Astrocyte (in vitro differentiated cells and primary cell): ENCODE results near the gene THRAP3. TPM values are rescaled to one million over a fixed set of nuclear protein-coding genes. Genes with fewer than 3 reads are reported as not detected.

ENCODE experiments used
- DNase-seq: peaks from one replicate; pipeline ENCODE4 v3.0.0-alpha.2; 2010; ENCODE audit warnings: low read depth
- FAIRE-seq: peaks from 2 replicates; lab custom pipeline; 2011; peaks lifted over from hg19 to GRCh38; lab: Jason Lieb, UNC
- H2AFZ ChIP-seq: 2 replicates; pipeline ENCODE4 v1.6.0; 2012; ENCODE audit warnings: low read depth, low read length, inconsistent platforms
- H3K27ac ChIP-seq: 2 replicates; pipeline ENCODE4 v1.5.1; 2011; ENCODE audit warnings: low read depth, low read length, inconsistent platforms
- H3K27me3 ChIP-seq: 2 replicates; pipeline ENCODE4 v1.6.0; 2011; ENCODE audit warnings: low read length, inconsistent platforms; ENCODE audit not compliant: insufficient read depth
- H3K36me3 ChIP-seq: 2 replicates; pipeline ENCODE4 v1.5.1; 2011; ENCODE audit warnings: low read length, inconsistent platforms; ENCODE audit not compliant: insufficient read depth
- H3K4me1 ChIP-seq: 2 replicates; pipeline ENCODE4 v1.5.1; 2011; ENCODE audit warnings: low read length, inconsistent platforms; ENCODE audit not compliant: insufficient read depth
- H3K4me2 ChIP-seq: 2 replicates; pipeline ENCODE4 v1.6.0; 2012; ENCODE audit warnings: low read length, inconsistent platforms
- H3K4me3 ChIP-seq: 2 replicates; pipeline ENCODE4 v1.5.1; 2011; ENCODE audit warnings: low read depth, mild to moderate bottlenecking, low read length, inconsistent platforms; ENCODE audit not compliant: insufficient read depth
- H3K79me2 ChIP-seq: 2 replicates; pipeline ENCODE4 v1.6.0; 2012; ENCODE audit warnings: mild to moderate bottlenecking, low read length, inconsistent platforms; ENCODE audit not compliant: insufficient read depth
- H3K9ac ChIP-seq: 2 replicates; pipeline ENCODE4 v1.6.0; 2012; ENCODE audit warnings: mild to moderate bottlenecking, low read length, inconsistent platforms
- H3K9me3 ChIP-seq: 2 replicates; pipeline ENCODE4 v1.5.1; 2012; ENCODE audit warnings: low read depth, mild to moderate bottlenecking, low read length, inconsistent platforms; ENCODE audit not compliant: insufficient read depth
- H4K20me1 ChIP-seq: 2 replicates; pipeline ENCODE4 v1.6.0; 2012; ENCODE audit warnings: low read length, inconsistent platforms; ENCODE audit not compliant: insufficient read depth
- H3K27ac Mint-ChIP-seq: one replicate; pipeline ENCODE4 v1.8.0; 2021; ENCODE audit warnings: mild to moderate bottlenecking, mixed read lengths; ENCODE audit not compliant: unreplicated experiment
- H3K27me3 Mint-ChIP-seq: one replicate; pipeline ENCODE4 v1.8.0; 2021; ENCODE audit warnings: low read depth, mixed read lengths; ENCODE audit not compliant: unreplicated experiment
- H3K36me3 Mint-ChIP-seq: one replicate; pipeline ENCODE4 v1.8.0; 2021; ENCODE audit warnings: low read depth, mixed read lengths; ENCODE audit not compliant: unreplicated experiment
- H3K4me1 Mint-ChIP-seq: one replicate; pipeline ENCODE4 v1.8.0; 2021; ENCODE audit warnings: low read depth, mixed read lengths; ENCODE audit not compliant: unreplicated experiment
- H3K4me3 Mint-ChIP-seq: one replicate; pipeline ENCODE4 v1.8.0; 2021; ENCODE audit warnings: mild to moderate bottlenecking, moderate library complexity, mixed read lengths; ENCODE audit not compliant: unreplicated experiment
- H3K9me3 Mint-ChIP-seq: one replicate; pipeline ENCODE4 v1.8.0; 2021; ENCODE audit warnings: mild to moderate bottlenecking, mixed read lengths; ENCODE audit not compliant: unreplicated experiment
- EZH2 ChIP-seq: IDR thresholded peaks from 2 replicates; pipeline ENCODE4 v1.6.1; 2012; ENCODE audit warnings: mild to moderate bottlenecking, low read length, inconsistent platforms; ENCODE audit not compliant: insufficient read depth
- total RNA-seq: library from RNA; stranded (reverse); gene quantifications from 2 replicates; pipeline ENCODE4 v1.2.1, GENCODE V29; 2021
- TF ChIP-seq, protein P1 (sequence below): IDR thresholded peaks from 2 replicates; pipeline ENCODE4 v1.5.1; 2011; ENCODE audit warnings: low read depth, mild to moderate bottlenecking, inconsistent platforms, low read length, moderate library complexity; ENCODE audit not compliant: insufficient read depth

THRAP3 gene
- total RNA-seq, 1 donor from 2014 or later: 109 TPM

- TF ChIP-seq, protein P1, sequence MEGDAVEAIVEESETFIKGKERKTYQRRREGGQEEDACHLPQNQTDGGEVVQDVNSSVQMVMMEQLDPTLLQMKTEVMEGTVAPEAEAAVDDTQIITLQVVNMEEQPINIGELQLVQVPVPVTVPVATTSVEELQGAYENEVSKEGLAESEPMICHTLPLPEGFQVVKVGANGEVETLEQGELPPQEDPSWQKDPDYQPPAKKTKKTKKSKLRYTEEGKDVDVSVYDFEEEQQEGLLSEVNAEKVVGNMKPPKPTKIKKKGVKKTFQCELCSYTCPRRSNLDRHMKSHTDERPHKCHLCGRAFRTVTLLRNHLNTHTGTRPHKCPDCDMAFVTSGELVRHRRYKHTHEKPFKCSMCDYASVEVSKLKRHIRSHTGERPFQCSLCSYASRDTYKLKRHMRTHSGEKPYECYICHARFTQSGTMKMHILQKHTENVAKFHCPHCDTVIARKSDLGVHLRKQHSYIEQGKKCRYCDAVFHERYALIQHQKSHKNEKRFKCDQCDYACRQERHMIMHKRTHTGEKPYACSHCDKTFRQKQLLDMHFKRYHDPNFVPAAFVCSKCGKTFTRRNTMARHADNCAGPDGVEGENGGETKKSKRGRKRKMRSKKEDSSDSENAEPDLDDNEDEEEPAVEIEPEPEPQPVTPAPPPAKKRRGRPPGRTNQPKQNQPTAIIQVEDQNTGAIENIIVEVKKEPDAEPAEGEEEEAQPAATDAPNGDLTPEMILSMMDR: no peak
- TF ChIP-seq EZH2: no peak
- no peaks in the 10 kb centered on the region for H3K27me3 ChIP-seq
- H3K9ac ChIP-seq: no peak overlapping the region
- peaks cover 72% of the 10 kb centered on the region for H4K20me1 ChIP-seq
- Mint-ChIP-seq H3K27ac (peak overlapping the region; percentile 34), H3K27me3 (no peaks in the 10 kb centered on the region), H3K4me3 (no peak overlapping the region), H3K9me3 (no peaks in the 10 kb centered on the region), H3K36me3 (peaks cover 34% of the 10 kb centered on the region), H3K4me1 (peaks cover 23% of the 10 kb centered on the region)
- peaks cover 28% of the 10 kb centered on the region for H3K4me1 ChIP-seq
- H2AFZ ChIP-seq: no peak overlapping the region
- no peak overlapping the region for H3K4me3 ChIP-seq
- DNase-seq (no peak), FAIRE-seq (no peak)
- no peak overlapping the region for H3K27ac ChIP-seq
- H3K4me2 ChIP-seq: no peak overlapping the region
- H3K9me3 ChIP-seq: no peaks in the 10 kb centered on the region
- H3K36me3 ChIP-seq: peaks cover 41% of the 10 kb centered on the region
- peaks cover 49% of the 10 kb centered on the region for H3K79me2 ChIP-seq
Observed at GRCh38 chr1:36177589-36178431, 46.4 kb upstream of the THRAP3 start.

DNA sequence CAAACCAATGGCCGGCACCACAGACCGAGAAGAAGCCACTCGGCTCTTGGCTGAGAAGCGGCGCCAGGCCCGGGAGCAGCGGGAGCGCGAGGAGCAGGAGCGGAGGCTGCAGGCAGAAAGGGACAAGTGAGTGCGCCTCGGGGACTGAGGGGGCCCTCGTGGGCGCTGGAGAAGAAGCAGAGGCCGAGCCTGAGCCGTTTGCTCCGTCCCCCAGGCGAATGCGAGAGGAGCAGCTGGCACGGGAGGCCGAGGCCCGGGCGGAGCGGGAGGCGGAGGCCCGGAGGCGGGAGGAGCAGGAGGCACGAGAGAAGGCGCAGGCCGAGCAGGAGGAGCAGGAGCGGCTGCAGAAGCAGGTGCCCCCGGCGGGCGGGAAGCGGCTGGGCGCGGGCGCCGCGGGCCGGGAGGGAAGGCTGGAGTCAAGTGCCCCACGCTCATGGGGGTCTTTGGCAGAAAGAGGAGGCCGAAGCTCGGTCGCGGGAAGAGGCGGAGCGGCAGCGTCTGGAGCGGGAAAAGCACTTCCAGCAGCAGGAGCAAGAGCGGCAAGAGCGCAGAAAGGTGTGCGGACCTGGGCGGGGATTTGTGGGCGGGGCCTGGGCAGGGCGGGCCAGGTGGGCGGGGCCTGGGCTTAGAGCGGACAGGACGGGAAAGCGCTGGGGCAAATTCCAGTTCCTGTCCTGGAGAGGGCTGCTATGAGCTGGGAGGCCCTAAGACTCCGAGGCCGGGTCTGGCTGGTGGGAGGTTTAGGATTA is 45.6 kb upstream of the THRAP3 start:
- H3K9ac ChIP-seq: no peak overlapping the region
- H3K4me2 ChIP-seq: no peak overlapping the region
- peaks cover 41% of the 10 kb centered on the region for H3K79me2 ChIP-seq
- FAIRE-seq (no peak), DNase-seq (no peak)
- Mint-ChIP-seq H3K27ac (no peak overlapping the region), H3K27me3 (no peaks in the 10 kb centered on the region), H3K36me3 (peaks cover 34% of the 10 kb centered on the region), H3K4me3 (no peak overlapping the region), H3K9me3 (no peaks in the 10 kb centered on the region), H3K4me1 (peaks cover 18% of the 10 kb centered on the region)
- no peaks in the 10 kb centered on the region for H3K27me3 ChIP-seq
- peaks cover 64% of the 10 kb centered on the region for H4K20me1 ChIP-seq
- TF ChIP-seq, protein P1: no peak
- no peak for TF ChIP-seq EZH2
- no peak overlapping the region for H2AFZ ChIP-seq
- H3K36me3 ChIP-seq: peaks cover 41% of the 10 kb centered on the region
- H3K4me3 ChIP-seq: no peak overlapping the region
- H3K4me1 ChIP-seq: peaks cover 20% of the 10 kb centered on the region
- H3K9me3 ChIP-seq: no peaks in the 10 kb centered on the region
- no peak overlapping the region for H3K27ac ChIP-seq
